Calu3 (cell line): ENCODE data around the gene SLC25A33. TPM values are rescaled to one million over a fixed set of nuclear protein-coding genes. Genes with fewer than 3 reads are reported as not detected.

Experiments used
- BruUV-seq: library from RNA; stranded (reverse); fragments of 400-500 nt; replicated peaks from 2 replicates; lab custom pipeline; 2021; lab: Mats Ljungman, UMichigan
- CTCF ChIA-PET: fragments of 300-600 bp; sonication (Branson Sonifier 250); formaldehyde crosslinking; loops from one replicate; lab custom pipeline; 2022; ENCODE audit warnings: antibody characterized with exemption; lab: Charles Lee
- DNase-seq: peaks from one replicate; pipeline ENCODE4 v3.0.0; 2022
- H3K27ac Mint-ChIP-seq: one replicate; pipeline ENCODE4 v1.8.0; 2022; ENCODE audit warnings: mixed read lengths; ENCODE audit not compliant: unreplicated experiment
- H3K27me3 Mint-ChIP-seq: one replicate; pipeline ENCODE4 v1.8.0; 2022; ENCODE audit warnings: mixed read lengths; ENCODE audit not compliant: unreplicated experiment
- H3K36me3 Mint-ChIP-seq: one replicate; pipeline ENCODE4 v1.8.0; 2022; ENCODE audit warnings: mild to moderate bottlenecking, moderate library complexity, mixed read lengths; ENCODE audit not compliant: insufficient read depth, unreplicated experiment
- H3K4me1 Mint-ChIP-seq: one replicate; pipeline ENCODE4 v1.8.0; 2022; ENCODE audit warnings: mild to moderate bottlenecking, low read depth, mixed read lengths; ENCODE audit not compliant: unreplicated experiment
- H3K4me3 Mint-ChIP-seq: one replicate; pipeline ENCODE4 v1.8.0; 2022; ENCODE audit warnings: mild to moderate bottlenecking, low read depth, moderate library complexity, mixed read lengths; ENCODE audit not compliant: unreplicated experiment
- H3K9me3 Mint-ChIP-seq: one replicate; pipeline ENCODE4 v1.8.0; 2022; ENCODE audit warnings: low read depth, mixed read lengths; ENCODE audit not compliant: unreplicated experiment
- intact Hi-C: fragments of 100-400 bp; cut with micrococcal nuclease; formaldehyde crosslinking; loops from one replicate; pipeline ENCODE4 v1.10.0; 2022; ENCODE audit not compliant: unreplicated experiment
- total RNA-seq: library from RNA; stranded (reverse); gene quantifications from 2 replicates; pipeline ENCODE4 v1.2.3, GENCODE V29; 2022
- TF ChIP-seq, protein P1 (sequence below): fragments of 200-600 bp; IDR thresholded peaks from one replicate; pipeline ENCODE4 v1.8.0; 2022; ENCODE audit warnings: antibody characterized with exemption; ENCODE audit not compliant: unreplicated experiment

SLC25A33 gene
- total RNA-seq, 1 experiment from 2014 or later = 5.2 TPM

DNA sequence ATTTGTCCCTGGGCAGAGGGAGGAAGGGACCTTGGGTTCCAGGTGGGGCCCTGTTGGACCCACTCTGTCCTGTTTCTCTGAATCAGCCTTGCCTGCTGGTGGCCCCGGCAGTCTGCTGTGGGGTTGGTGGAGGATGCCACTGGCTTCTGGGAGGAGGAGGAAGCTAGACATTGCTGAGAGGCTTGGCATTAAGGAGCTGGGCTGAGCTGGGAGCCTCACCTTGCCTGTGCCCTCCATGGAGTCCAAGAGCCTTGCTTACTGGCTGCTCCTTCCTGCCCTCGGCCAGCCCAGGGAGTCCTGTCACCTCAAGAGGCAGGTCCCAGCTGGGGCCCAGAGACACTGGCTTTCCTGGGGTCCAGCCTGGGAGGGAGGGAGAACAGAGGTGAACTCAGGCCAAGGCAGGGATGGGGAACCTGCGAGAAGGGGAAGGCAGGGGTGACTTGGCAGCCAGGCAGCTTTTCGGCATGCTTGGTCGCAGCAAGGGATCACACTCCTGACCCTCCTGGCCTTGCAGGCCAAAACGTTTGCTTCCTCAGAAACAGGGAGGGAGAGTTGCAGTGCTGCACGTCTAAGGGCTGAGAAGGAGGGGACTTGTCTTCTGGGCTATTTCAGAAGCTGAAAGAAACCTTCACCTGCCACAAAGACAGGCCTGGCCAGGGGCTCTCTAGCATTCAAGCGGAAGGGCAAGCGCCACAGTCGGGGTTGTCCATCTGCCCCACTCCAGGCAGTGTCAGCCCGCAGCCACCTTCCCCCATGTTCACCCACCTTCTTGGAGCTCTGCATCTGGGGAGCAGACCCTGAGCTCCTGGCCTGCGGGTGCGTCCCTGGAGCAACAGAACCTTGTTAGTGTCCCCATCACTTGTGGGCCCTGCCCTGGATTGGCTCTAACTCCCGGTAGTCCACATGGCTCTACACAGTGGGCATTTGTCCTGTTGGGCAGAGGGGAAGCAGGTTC is 58.4 kb downstream of the SLC25A33 start:
- Mint-ChIP-seq H3K9me3 (no peaks in the 10 kb centered on the region), H3K27ac (no peak overlapping the region), H3K4me1 (no peaks in the 10 kb centered on the region), H3K27me3 (no peaks in the 10 kb centered on the region), H3K36me3 (peaks cover 9% of the 10 kb centered on the region), H3K4me3 (no peak overlapping the region)
- intact Hi-C loops = no loop called here
- BruUV-seq = no TSS peak
- CTCF ChIA-PET = interaction anchor here (0.7 kb wide), 1 partner anchor 33 kb away, joined by 3 read pairs; no protein-coding TSS in a partner anchor
- TF ChIP-seq, protein P1, sequence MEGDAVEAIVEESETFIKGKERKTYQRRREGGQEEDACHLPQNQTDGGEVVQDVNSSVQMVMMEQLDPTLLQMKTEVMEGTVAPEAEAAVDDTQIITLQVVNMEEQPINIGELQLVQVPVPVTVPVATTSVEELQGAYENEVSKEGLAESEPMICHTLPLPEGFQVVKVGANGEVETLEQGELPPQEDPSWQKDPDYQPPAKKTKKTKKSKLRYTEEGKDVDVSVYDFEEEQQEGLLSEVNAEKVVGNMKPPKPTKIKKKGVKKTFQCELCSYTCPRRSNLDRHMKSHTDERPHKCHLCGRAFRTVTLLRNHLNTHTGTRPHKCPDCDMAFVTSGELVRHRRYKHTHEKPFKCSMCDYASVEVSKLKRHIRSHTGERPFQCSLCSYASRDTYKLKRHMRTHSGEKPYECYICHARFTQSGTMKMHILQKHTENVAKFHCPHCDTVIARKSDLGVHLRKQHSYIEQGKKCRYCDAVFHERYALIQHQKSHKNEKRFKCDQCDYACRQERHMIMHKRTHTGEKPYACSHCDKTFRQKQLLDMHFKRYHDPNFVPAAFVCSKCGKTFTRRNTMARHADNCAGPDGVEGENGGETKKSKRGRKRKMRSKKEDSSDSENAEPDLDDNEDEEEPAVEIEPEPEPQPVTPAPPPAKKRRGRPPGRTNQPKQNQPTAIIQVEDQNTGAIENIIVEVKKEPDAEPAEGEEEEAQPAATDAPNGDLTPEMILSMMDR = no peak
- DNase-seq = no peak

DNA sequence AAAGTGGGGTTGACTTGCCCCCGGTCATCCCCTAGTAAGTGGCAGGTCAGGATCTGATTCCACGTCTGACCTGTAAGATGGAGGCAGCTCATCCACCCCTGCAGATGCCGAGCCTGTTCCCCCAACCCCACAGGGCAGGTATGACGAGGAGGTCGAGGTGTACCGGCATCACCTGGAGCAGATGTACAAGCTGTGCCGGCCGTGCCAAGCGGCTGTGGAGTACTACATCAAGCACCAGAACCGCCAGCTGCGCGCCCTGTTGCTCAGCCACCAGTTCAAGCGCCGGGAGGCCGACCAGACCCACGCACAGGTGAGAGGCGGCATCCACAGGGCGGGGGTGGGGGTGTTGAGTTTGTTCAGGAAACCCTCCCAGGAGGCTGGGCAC is 59.0 kb downstream of the SLC25A33 start:
- Mint-ChIP-seq H3K4me3 (no peak overlapping the region), H3K27me3 (no peaks in the 10 kb centered on the region), H3K27ac (no peak overlapping the region), H3K4me1 (no peaks in the 10 kb centered on the region), H3K36me3 (peaks cover 9% of the 10 kb centered on the region), H3K9me3 (no peaks in the 10 kb centered on the region)
- CTCF ChIA-PET = no interaction called here
- DNase-seq = no peak
- TF ChIP-seq, protein P1 = no peak
- BruUV-seq = no TSS peak
- intact Hi-C loops = no loop called here

DNA sequence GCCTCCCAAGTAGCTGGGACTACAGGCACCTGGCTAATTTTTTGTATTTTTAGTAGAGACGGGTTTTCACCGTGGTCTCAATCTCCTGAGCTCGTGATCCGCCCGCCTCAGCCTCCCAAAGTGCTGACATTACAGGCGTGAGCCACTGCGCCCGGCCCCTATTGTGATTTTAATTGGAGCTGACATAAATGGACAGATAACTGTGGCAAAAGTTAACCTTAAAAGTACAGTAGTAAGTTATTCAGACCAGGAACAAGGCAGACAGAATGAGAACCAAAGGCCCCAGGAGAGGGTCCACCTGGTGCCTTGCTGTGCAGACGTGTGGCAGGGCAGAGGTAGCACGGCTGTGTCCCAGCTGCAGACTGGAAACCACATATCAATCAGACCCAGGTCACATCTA is 60.5 kb downstream of the SLC25A33 start:
- intact Hi-C loops = no loop called here
- Mint-ChIP-seq H3K27me3 (no peaks in the 10 kb centered on the region), H3K4me1 (no peaks in the 10 kb centered on the region), H3K36me3 (peaks cover 9% of the 10 kb centered on the region), H3K4me3 (no peak overlapping the region), H3K9me3 (no peaks in the 10 kb centered on the region), H3K27ac (no peak overlapping the region)
- TF ChIP-seq, protein P1 = no peak
- no peak for DNase-seq
- CTCF ChIA-PET = interaction anchor here (0.7 kb wide), 1 partner anchor 42 kb away, joined by 3 read pairs; no protein-coding TSS in a partner anchor
- no TSS peak for BruUV-seq

DNA sequence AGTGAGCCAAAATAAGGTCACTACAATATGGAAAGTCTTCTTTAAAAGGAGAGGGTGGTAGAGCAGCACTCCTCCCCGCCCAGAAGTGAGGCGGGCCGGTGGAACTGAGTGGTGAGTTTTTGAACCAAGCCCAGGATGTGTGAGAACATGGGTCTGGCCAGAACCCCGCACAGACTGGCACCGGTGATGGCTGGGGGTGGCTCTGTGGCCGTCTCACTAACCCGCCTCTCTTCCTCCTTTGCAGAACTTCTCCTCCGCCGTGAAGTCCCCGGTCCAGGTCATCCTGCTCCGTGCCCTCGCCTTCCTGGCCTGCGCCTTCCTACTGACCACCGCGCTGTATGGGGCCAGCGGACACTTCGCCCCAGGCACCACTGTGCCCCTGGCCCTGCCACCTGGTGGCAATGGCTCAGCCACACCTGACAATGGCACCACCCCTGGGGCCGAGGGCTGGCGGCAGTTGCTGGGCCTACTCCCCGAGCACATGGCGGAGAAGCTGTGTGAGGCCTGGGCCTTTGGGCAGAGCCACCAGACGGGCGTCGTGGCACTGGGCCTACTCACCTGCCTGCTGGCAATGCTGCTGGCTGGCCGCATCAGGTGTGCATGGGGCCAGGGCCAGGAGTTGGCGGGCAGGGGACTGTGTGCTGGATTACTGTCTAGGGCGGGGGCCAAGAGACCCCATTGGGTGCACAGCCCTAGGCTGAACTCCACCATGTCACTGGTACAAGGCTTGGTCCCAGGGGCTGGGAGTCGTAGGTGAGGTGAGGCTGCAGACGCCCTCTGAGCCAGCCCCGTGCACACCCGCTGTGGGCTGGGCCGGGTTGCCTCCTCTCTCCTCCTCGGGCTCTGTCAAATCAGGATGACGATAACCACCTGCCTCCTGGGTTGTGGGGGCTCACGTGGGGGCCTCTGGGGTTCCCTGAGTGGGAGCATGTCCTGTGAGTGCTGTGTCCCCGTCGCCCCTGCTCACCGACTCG is 61.9 kb downstream of the SLC25A33 start:
- Mint-ChIP-seq H3K4me1 (no peaks in the 10 kb centered on the region), H3K36me3 (peaks cover 5% of the 10 kb centered on the region), H3K9me3 (no peaks in the 10 kb centered on the region), H3K27me3 (no peaks in the 10 kb centered on the region), H3K27ac (no peak overlapping the region), H3K4me3 (no peak overlapping the region)
- intact Hi-C loops = no loop called here
- TF ChIP-seq, protein P1 = no peak
- CTCF ChIA-PET = no interaction called here
- BruUV-seq = no TSS peak
- DNase-seq = no peak
